Measurements from ENCODE around the gene ITGA11. TPM values are rescaled to one million over a fixed set of nuclear protein-coding genes. Genes with fewer than 3 reads are reported as not detected.

Gene ITGA11
- total RNA-seq, 3 donors from 2014 or later (not counting 1 experiment from before 2014, with no cell fraction given) = not detected

DNA sequence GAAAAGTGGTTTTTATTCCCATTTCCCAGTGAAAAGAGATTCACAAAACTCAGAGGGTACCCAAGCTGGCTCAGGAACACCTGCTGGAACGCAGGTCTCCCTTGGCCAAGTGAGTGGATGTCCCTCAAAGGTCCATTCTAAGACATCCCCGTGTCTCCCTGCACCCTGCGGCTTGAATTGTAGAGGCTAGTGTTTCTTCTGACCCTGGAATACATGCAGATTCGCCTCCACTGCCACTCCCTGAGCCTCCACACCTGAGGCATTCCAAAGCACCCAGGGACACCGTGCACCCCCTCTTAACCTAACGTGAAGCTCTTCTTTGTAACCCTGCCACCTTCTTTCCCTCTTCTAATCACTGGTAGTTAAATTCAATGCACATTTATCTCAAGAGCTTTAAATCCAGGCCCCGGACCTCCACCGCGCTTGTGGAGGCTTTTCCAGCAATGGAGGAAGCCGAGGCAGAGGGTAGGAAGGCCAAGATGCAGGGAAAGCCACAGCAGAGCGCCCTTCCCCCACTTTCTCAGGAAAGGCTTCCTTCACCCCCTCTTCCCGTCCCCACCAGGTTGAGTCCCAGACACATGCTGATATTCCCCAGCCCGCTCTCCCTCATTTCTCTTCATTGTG lies 590 bp upstream of the ITGA11 start:
- Histone ChIP-seq H3K4me3 (ENCODE audit: low read length) (no peak overlapping the region), H3K27ac (ENCODE audit: low read length) (no peak overlapping the region), H3K27me3 (ENCODE audit: control insufficient read depth, insufficient read depth, low read length) (peaks cover 5% of the 10 kb centered on the region), H3K36me3 (ENCODE audit: control insufficient read depth, insufficient read depth, low read length) (no peaks in the 10 kb centered on the region), H3K9me3 (ENCODE audit: control insufficient read depth, insufficient read depth, low read length) (no peaks in the 10 kb centered on the region), H3K4me1 (ENCODE audit: control insufficient read depth, insufficient read depth, low read length) (peaks cover 5% of the 10 kb centered on the region)
- Mint-ChIP-seq H3K4me1 (no peaks in the 10 kb centered on the region), H3K4me3 (no peak overlapping the region), H3K9me3 (no peaks in the 10 kb centered on the region), H3K36me3 (no peaks in the 10 kb centered on the region), H3K27ac (no peak overlapping the region), H3K27me3 (ENCODE audit: low read depth in 2 of 2) (peaks cover 38 to 65% of the 10 kb centered on the region in 2 donors)
- intact Hi-C loops (cut with micrococcal nuclease) = no loop called here
- TF ChIP-seq, protein P1, sequence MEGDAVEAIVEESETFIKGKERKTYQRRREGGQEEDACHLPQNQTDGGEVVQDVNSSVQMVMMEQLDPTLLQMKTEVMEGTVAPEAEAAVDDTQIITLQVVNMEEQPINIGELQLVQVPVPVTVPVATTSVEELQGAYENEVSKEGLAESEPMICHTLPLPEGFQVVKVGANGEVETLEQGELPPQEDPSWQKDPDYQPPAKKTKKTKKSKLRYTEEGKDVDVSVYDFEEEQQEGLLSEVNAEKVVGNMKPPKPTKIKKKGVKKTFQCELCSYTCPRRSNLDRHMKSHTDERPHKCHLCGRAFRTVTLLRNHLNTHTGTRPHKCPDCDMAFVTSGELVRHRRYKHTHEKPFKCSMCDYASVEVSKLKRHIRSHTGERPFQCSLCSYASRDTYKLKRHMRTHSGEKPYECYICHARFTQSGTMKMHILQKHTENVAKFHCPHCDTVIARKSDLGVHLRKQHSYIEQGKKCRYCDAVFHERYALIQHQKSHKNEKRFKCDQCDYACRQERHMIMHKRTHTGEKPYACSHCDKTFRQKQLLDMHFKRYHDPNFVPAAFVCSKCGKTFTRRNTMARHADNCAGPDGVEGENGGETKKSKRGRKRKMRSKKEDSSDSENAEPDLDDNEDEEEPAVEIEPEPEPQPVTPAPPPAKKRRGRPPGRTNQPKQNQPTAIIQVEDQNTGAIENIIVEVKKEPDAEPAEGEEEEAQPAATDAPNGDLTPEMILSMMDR (IDR thresholded peaks at IDR 0.05) = no peak
- DNase-seq = no peak
- WGBS (ENCODE audit: insufficient coverage) = 58% methylated on average over 12 of the region's 13 CpGs
- no peak for ATAC-seq

DNA sequence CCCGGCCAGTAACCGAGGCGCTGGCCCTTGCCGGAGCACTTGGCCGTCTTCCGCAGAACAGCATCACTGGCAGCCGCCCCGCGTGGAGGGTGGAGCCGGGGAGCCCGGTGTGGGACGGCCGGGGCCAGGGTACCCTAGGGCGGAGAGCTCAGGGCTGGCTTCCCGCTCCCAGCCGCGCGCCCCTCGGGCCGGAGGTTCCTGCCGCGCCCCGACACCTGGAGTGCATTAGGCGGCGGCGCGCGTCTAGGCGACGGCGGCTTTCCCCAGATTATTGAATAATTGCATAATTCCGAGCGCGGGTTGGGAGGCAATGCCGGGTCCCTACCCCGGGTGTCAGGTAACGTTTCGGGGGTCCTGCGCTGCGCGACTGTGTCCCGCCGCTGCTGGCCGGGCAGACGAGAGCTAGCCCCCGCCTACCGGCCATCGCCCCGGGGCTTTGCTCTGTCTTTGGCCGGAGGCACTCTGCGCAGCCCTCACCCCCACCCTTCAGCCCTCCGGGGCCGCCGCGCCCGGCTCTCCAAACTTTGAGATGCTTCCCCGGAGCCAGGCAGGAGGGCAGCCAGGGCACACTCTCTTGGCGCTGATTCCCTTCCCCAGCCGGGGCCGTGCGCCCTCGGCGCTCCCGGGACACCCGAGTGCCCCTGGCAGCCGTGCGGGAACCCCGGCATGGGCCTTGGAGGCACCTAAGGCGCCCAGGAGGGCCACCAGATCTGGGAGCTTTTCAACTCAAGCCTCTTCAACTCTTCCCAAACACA lies 749 bp downstream of the ITGA11 start:
- WGBS (ENCODE audit: insufficient coverage) = 7% methylated on average over 69 of the region's 69 CpGs
- Mint-ChIP-seq H3K36me3 (no peaks in the 10 kb centered on the region), H3K27me3 (ENCODE audit: low read depth in 2 of 2) (peaks cover 32 to 61% of the 10 kb centered on the region in 2 donors)

DNA sequence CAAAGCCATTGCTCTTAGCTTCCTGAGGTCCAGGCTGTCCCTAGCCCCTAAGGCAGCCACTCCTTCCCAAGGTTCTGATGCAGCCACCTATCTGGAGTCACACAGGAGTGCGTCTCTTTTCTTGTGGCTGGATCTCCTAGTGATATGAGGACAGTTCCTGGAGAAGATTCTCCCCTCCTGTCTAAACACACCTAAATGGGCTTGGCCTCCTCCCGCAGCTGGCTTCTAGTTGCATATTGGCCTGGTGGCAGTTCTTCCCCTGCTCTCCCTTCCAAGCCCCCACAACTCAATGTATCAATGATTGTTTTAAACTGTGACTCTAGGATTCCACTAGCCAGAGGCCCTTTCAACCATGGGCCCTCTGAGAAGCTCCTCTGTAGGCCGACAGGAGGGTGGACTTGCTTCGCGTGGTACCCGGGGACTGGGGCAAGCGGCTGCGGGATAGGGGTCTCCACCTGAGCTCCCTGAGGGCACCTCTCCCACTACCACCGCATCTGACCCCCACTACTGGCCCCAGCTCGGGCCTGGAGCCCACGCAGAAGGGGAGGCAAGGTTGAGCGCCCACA lies 1.4 kb downstream of the ITGA11 start:
- Histone ChIP-seq H3K4me3 (ENCODE audit: low read length) (no peak overlapping the region), H3K9me3 (ENCODE audit: control insufficient read depth, insufficient read depth, low read length) (no peaks in the 10 kb centered on the region), H3K27me3 (ENCODE audit: control insufficient read depth, insufficient read depth, low read length) (peaks cover 5% of the 10 kb centered on the region), H3K27ac (ENCODE audit: low read length) (no peak overlapping the region), H3K4me1 (ENCODE audit: control insufficient read depth, insufficient read depth, low read length) (peaks cover 5% of the 10 kb centered on the region), H3K36me3 (ENCODE audit: control insufficient read depth, insufficient read depth, low read length) (no peaks in the 10 kb centered on the region)
- WGBS (ENCODE audit: insufficient coverage) = 73% methylated on average over 12 of the region's 12 CpGs
- intact Hi-C loops (cut with micrococcal nuclease) = no loop called here
- TF ChIP-seq, protein P1 (IDR thresholded peaks at IDR 0.05) = no peak
- Mint-ChIP-seq H3K4me1 (no peaks in the 10 kb centered on the region), H3K27me3 (ENCODE audit: low read depth in 2 of 2) (peaks cover 32 to 57% of the 10 kb centered on the region in 2 donors), H3K36me3 (no peaks in the 10 kb centered on the region), H3K27ac (no peak overlapping the region), H3K4me3 (no peak overlapping the region), H3K9me3 (no peaks in the 10 kb centered on the region)
- ATAC-seq = no peak
- DNase-seq = no peak

More for the DNA sequence above, 749 bp downstream of the ITGA11 start:
- H3K4me1 ChIP-seq (ENCODE audit: control insufficient read depth, insufficient read depth, low read length) = peaks cover 5% of the 10 kb centered on the region
- DNase-seq = no peak
- H3K27ac ChIP-seq (ENCODE audit: low read length) = no peak overlapping the region
- no peaks in the 10 kb centered on the region for H3K36me3 ChIP-seq (ENCODE audit: control insufficient read depth, insufficient read depth, low read length)
- no peak overlapping the region for H3K4me3 ChIP-seq (ENCODE audit: low read length)
- no peaks in the 10 kb centered on the region for H3K9me3 ChIP-seq (ENCODE audit: control insufficient read depth, insufficient read depth, low read length)
- ATAC-seq = no peak
- H3K9me3 Mint-ChIP-seq = no peaks in the 10 kb centered on the region
- no peaks in the 10 kb centered on the region for H3K4me1 Mint-ChIP-seq
- H3K27ac Mint-ChIP-seq = no peak overlapping the region
- H3K4me3 Mint-ChIP-seq = no peak overlapping the region
- H3K27me3 ChIP-seq (ENCODE audit: control insufficient read depth, insufficient read depth, low read length) = peaks cover 5% of the 10 kb centered on the region
- TF ChIP-seq, protein P1 (IDR thresholded peaks at IDR 0.05) = no peak
- intact Hi-C loops (cut with micrococcal nuclease) = no loop called here

Data from natural killer cell (primary cell).